Measurements from ENCODE around the gene CACNA1C.

DNA sequence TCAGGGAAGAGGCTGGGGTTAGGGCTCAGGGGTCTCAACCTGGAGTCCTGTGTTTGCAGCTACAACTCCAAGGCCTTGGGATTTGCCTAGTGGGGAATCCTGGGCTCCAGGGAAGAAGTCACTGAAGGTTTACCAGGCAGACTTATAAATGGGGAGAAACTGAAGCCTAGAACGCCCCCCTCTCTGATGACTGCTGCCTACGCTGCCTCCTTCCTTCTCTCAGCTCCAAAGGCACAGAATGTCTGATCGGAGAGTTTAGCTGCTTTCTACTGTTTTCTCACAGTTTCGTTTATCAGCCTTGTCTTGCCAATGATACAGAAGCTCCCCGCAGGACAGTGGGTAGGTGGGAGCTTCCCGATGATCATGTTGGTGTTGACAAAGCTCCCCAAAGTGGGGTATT is 101.7 kb downstream of the CACNA1C start:
- no peak for TF ChIP-seq TAF1 (IDR thresholded peaks at IDR 0.05; ENCODE audit: low read depth, low read length)
- no peak for TF ChIP-seq POLR2A (IDR thresholded peaks at IDR 0.05; ENCODE audit: low read depth, low read length)
- no peak for TF ChIP-seq POLR2AphosphoS5 (IDR thresholded peaks at IDR 0.05; ENCODE audit: low read depth, low read length)

Measured in GM12891 (cell line).